NCI-H524 treated with DMSO at 0.1 percent for 48 hours (cell line): ENCODE measurements around the gene HECTD1.
"Not testable (repeated sequence)": the region's sequence is repeated elsewhere in the genome, so short reads cannot be mapped to it uniquely, and the experiment has no call there.

Experiments
- DNase-seq: peaks from one replicate; lab custom pipeline; 2025; lab: John Stamatoyannopoulos, UW

Gene HECTD1

DNA sequence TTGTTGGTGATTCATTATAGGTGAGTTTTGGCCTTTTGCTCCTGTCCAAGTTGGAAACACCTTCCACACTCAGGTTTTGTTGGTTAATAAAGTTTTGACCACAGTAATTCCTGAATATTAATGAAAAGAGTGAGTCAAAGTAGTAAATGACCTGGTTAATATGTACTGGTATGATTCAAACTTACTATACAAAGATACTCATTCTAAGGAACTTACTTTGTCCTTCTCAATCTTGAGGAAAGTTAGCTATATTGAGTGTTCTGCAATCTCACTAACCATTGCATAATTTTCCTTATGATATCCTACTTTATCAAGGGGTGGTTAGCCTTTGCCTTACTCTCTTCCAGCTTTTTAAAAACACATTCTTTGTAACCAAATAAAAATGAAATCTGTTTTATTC is 20.9 kb upstream of the HECTD1 start:
- no peak for DNase-seq

GRCh38 chr14:31224808-31225207 is 17.2 kb upstream of the HECTD1 start:
- DNase-seq, result no peak

- no peak for DNase-seq
These were observed 15.7 kb upstream of the HECTD1 start for GRCh38 chr14:31223331-31223730.

DNA sequence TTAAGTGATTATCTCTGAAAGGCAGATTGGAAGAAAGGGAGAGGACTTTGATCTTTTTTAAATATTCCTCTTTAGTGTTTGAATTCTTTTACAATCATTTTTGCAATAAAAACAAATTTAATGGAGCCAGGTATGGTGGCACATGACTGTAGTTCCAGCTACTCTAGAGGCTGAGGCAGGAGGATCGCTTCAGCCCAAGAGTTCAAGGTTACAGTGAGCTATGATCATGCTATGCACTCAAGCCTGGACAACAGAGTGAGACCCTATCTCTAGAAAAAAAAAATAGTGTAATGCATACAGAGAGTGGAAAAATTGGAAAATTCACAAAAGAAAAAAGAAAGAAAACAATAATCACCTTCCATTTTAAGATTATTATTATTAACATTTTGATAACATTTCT is 15.2 kb upstream of the HECTD1 start:
- DNase-seq, result no peak

GRCh38 chr14:31221266-31221665 is 13.7 kb upstream of the HECTD1 start:
- DNase-seq, result no peak

DNA sequence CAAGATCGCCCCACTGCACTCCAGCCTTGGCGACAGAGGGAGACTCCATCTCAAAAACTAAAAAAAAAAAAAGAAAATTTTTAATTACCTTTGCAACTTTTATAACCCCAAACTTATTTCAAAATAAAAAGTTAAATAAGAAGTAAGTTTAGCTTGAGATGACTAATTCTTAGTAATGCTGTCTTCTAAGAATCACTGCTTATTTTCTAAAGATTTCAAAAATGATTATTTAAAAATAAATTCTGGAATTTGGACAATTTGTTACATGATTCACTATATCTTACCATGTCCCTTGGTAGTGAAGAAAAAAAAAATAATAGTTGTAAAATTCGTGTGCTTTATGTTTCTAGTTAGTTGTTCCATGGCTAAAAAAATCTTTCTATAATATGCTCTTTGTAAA is 11.6 kb upstream of the HECTD1 start:
- no peak for DNase-seq

DNA sequence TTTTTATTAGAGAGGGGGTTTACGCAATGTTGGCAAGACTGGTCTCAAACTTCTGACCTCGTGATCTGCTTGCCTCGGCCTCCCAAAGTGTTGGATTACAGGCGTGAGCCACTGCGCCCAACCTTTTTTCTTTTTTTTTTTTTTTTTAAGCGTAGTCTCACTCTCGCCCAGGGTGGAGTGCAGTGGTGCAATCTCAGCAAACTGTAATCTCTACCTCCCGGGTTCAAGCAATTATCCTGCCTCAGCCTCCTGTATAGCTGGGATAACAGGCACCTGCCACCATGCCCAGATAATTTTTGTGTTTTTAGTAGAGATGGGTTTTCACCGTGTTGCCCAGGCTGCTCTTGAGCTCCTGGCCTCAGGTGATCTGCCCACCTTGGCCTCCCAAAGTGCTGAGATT is 8.8 kb upstream of the HECTD1 start:
- no peak for DNase-seq

- DNase-seq, result no peak
These were observed 5.3 kb upstream of the HECTD1 start for GRCh38 chr14:31212893-31213292.

DNA sequence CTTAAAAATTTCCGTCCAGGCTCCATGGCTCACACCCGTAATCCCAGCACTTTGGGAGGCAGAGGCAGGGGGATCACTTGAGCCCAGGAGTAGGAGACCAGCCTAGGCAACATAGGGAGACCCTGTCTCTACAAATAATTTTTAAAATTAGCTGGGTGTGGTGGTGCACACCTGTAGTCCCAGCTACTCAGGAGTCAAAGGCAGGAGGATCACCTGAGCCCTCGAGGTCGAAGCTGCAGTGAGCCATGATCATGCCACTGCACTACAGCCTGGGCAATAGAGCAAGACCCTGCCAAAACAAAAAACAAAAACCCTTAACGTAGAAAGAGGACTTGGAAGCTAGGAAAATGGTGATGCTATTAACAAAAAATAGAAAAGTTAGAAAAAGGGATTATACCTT is 2.0 kb upstream of the HECTD1 start:
- DNase-seq, result no peak

DNA sequence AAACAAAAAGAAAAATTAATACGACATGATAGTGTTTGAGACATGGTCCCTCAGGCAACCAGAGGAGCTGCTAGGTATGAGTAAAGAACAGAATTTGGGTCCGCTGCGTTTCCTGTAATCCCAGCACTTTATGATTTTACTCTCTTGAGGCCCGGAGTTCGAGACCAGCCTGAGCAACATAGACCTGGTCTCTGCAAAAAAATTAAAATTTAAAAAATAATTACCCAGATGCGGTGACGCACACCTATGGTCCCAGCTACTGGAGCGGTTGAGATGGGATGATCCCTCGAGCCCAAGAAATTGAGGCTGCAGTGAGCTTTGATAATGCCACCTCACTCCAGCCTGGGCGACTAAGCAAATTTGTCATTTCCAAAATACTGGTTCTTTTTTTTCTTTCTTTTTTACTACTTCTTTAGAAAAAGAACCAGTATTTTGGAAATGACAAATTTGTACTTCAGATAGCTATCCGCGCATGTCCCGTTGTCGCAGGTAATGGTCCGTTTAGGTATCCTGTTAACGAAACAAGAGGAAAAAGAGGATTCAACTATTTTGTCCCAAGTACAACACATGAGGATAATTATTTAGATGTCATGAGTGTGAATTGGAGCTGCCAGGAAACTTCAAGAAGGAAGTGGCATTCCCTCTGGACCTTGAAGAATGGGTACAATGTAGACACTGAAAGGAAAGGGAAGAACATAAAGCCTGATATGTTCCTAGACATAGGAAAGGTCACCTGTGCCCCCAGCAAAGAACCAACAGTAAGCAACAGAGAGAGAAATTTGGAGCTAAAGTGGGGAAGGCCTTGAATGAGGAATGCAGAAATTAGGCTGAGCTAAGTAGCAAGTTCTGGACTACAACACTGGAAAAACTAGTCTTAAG is 1.2 kb upstream of the HECTD1 start:
- DNase-seq, result no peak

DNA sequence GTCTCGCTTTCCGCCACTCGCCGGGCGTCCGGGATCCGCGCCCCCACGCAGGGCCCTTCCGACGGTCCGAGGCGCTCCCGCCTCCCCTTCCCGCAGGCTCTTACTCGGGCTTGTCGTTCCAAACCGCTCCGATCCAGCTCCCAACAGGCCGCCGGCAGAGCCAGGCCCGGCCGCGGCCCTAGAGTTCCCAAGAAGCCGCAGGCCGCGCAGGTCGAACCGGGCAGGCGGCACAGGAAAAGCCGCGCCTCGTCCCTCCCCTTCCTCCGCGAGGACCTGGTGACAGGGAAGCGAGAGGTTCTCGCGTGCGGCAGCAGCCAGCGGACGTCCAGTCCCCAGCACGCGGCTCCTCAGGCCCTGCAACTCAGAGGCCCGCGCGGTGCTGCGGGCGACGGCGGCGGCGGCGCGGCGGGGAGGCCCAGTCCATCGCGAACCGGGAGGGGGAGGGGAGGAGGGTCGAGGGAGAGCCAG is 272 bp downstream of the HECTD1 start:
- DNase-seq, result no peak

DNA sequence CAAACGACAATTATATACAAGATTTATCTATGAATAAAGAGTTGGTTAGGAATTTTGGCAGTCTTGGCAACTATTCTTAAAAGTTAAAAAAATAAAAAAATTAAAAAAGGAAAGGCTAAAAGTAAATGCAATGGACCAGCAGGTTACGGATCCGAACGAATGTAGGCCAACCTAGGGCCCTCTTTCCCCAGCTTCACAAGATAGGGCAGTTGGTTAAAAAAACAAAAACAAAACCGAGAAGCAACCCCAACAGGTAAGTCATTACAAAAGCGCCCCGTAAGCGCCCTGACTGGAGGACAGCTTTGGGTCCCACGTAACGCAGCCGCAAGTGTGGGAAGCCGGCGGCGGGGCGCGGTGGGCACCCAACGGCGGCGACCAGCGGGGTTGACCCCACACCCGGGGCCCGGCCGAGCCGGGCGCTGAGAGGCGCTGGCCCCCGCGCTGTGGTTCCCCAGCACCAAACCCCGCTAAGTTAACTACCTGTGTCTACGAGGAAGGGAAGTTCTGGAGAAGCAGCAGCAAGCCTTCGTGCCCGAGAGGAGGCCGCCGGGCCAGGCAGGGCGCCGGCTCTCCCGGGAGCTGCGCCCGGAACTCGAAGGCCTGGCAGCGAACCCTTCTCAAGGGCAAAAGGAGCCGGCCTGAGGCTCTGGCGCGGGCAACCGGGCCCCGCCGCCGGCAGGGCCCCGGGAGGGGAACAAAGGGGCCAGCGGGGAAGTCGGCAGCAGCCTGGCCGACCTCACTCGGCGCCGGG is 882 bp downstream of the HECTD1 start:
- no peak for DNase-seq

- peak; percentile 75 for DNase-seq
These were observed 1.7 kb downstream of the HECTD1 start for GRCh38 chr14:31205681-31206535.

DNA sequence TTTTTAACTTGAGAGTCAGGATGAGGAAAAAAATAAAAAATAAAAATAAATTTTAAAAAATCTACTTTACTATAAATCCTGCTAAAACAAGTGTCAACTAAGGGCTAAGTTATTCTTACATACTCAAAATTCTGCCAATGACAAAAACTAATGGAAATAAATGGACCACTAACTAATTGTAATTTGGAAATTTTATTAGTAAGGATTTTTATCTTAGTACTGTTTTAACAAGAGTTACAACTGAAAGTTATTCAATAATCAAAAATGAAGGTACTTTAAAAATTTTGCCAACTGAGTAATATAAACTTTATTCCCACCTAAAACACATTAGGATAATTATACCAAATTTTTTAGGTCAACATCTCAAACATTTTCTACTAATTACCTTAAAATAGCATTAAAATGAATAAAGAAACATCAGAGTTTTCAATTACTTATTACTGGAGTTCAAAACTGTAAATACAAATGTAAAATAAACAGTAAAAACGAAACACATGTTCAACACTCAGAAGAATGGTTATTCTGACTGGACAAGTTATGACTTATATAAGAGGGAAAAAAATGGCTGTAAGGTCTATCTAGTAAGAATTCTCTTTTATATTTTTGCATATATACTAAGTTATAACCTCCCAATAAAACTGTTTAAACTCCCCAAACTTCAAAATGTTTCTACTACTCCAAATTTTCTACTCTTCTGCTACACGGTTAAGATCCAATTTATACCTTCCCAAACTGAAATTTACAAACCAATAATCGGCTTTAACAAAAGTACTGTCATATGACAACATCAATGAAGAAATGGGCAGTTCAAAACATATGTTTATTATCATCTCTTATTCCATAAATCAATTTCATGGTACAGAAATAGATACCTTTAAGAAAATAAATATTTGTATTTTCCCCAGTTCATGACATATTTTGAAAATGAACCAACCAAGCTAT is 2.7 kb downstream of the HECTD1 start:
- DNase-seq, result no peak

- not testable (repeated sequence) for DNase-seq
These were observed 3.5 kb downstream of the HECTD1 start for GRCh38 chr14:31203899-31204592.

DNA sequence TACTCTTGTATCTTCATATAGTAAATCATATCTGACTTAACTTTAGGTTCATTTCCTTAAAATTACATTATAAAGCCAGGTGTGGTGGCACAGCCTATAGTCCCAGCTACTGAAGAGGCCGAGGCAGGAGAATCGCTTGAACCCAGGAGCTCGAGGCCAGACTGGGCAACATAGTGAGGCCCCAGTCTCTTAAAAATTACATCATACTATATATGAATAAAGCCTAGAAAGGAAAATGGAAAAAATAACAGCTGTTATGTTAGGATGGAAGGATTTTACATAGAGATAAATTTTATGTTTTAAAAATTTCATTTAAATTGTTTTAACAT is 4.2 kb downstream of the HECTD1 start:
- DNase-seq, result no peak

- DNase-seq, result no peak
These were observed 6.5 kb downstream of the HECTD1 start for GRCh38 chr14:31201111-31201510.

GRCh38 chr14:31200702-31200990 is 6.9 kb downstream of the HECTD1 start:
- DNase-seq, result no peak

- DNase-seq, result no peak
These were observed 9.9 kb downstream of the HECTD1 start for GRCh38 chr14:31197671-31198070.

- no peak for DNase-seq
These were observed 10.6 kb downstream of the HECTD1 start for GRCh38 chr14:31196839-31197492.
